ENCODE results near the gene MINDY4. TPM values are rescaled to one million over a fixed set of nuclear protein-coding genes. Genes with fewer than 3 reads are reported as not detected.

Gene MINDY4
- total and polyA plus RNA-seq, 2 of the 13 experiments (the other 11 are each of a cell fraction or from before 2014, with no cell fraction given) = not detected

DNA sequence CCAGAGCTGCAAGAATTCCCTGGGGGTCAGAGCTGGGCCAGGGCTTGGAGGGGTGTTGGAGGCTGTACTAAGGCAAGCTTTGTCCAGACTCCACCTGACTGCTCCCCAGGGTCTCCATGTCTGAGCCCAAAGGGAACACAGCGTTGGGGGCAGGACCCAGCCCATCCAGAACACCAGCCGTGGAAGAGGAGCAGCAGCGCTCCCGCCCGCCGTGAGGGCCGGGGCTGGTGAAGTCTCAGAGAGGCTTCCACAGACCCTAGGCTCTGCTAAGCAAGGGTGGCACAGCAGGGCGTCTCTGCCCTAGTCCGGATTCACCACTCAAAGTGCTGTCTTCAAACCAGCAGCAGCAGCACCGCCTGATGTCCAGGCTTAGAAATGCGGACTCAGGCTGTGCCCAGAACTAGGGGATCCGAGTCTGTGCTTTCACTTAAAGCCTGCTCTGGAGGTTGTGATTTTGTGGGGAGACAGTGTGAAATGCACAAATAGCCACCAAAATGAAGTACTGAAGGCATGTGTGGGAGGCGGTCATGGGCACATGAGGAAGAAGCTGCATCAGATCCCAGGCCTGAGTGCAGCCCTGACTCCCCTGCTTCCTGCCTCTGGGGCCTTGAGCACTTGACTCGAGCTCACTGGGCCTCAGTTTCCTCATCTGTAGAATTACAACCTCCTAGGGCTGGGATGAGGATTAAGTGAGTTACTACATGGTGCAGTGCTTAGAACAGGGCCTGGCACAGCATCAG lies 123.8 kb downstream of the MINDY4 start (continued):
- TF ChIP-seq ZNF44 (CRISPR knock-in tag; IDR thresholded peaks at IDR 0.05) = no peak
- no peak for TF ChIP-seq ATF7 (IDR thresholded peaks at IDR 0.05)
- TF ChIP-seq ATF7 (CRISPR knock-in tag; IDR thresholded peaks at IDR 0.05) = no peak
- TF ChIP-seq HDAC6 (IDR thresholded peaks at IDR 0.05; ENCODE audit: low read depth, low read length) = no peak
- no peak for TF ChIP-seq ZNF337 (CRISPR knock-in tag; IDR thresholded peaks at IDR 0.05; ENCODE audit: borderline replicate concordance, low read depth)
- TF ChIP-seq, protein P1, sequence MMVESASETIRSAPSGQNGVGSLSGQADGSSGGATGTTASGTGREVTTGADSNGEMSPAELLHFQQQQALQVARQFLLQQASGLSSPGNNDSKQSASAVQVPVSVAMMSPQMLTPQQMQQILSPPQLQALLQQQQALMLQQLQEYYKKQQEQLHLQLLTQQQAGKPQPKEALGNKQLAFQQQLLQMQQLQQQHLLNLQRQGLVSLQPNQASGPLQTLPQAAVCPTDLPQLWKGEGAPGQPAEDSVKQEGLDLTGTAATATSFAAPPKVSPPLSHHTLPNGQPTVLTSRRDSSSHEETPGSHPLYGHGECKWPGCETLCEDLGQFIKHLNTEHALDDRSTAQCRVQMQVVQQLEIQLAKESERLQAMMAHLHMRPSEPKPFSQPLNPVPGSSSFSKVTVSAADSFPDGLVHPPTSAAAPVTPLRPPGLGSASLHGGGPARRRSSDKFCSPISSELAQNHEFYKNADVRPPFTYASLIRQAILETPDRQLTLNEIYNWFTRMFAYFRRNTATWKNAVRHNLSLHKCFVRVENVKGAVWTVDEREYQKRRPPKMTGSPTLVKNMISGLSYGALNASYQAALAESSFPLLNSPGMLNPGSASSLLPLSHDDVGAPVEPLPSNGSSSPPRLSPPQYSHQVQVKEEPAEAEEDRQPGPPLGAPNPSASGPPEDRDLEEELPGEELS (CRISPR knock-in tag; IDR thresholded peaks at IDR 0.05) = no peak
- TF ChIP-seq ZNF883 (CRISPR knock-in tag; IDR thresholded peaks at IDR 0.05; ENCODE audit: not compliant biosample characterization) = no peak
- TF ChIP-seq ZC3H13 (CRISPR knock-in tag; IDR thresholded peaks at IDR 0.05) = no peak

DNA sequence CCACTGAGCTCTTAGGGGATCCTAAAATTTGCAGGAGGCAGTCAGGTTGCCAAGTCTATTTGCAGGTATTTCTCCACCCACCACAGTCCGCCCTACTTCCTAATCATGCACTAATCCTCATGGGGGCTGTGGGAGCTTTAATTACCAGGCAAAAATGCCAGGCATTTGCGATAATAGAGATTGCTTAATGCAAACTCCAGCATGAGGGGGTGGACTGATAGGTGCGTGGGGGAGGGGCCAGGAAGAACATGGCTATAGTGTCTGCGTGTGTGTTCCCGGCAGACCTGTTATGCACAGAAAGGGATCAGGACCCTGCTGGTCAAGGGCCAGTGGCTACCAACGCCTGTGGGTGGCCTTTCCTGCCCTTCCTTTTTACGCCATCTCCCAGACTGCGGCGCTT lies 124.8 kb downstream of the MINDY4 start:
- ATAC-seq (no peak), FAIRE-seq (no peak), DNase-seq (ENCODE audit: low spot score) (no peak)
- ChIA-PET CTCF (ENCODE audit: low intra/inter-chr PET ratio, low total read pairs) (no interaction called here), POLR2A (no interaction called here)
- Histone ChIP-seq H2AFZ (ENCODE audit: low read length) (no peak overlapping the region), H3K79me2 (ENCODE audit: insufficient read depth, low read length) (no peaks in the 10 kb centered on the region), H3K9ac (ENCODE audit: insufficient read depth, low read depth, low read length) (no peak overlapping the region), H3K4me1 (ENCODE audit: insufficient read depth, low read length) (no peaks in the 10 kb centered on the region), H3K9me3 (ENCODE audit: low read length) (no peaks in the 10 kb centered on the region), H3K36me3 (replicated peaks in 1 of 2; ENCODE audit: control insufficient read depth in 1 of 2, insufficient read depth in 2 of 2, low read length in 2 of 2) (no peaks in the 10 kb centered on the region), H3K27me3 (ENCODE audit: control insufficient read depth in 1 of 2, insufficient read depth in 2 of 2, low read length in 2 of 2) (peaks cover 0 to 3% of the 10 kb centered on the region in 2 experiments; a peak in 1 of 5 replicates), H3K4me2 (ENCODE audit: low read depth, low read length) (no peak overlapping the region), H3K4me3 (replicated peaks in 1 of 3; ENCODE audit: insufficient read depth in 1 of 3, low read depth in 2 of 3, low read length in 3 of 3) (no peak overlapping the region), H4K20me1 (ENCODE audit: insufficient read depth, low read length) (no peaks in the 10 kb centered on the region), H3K27ac (ENCODE audit: extremely low read length, insufficient read depth, low read length) (no peak overlapping the region)
- TF ChIP-seq GTF3A (CRISPR knock-in tag; conservative IDR thresholded peaks at IDR 0.05) (no peak), RELA (CRISPR knock-in tag; IDR thresholded peaks at IDR 0.05) (no peak), ZNF790 (CRISPR knock-in tag; IDR thresholded peaks at IDR 0.05; ENCODE audit: borderline replicate concordance) (no peak), TGIF2 (CRISPR knock-in tag; IDR thresholded peaks at IDR 0.05) (no peak)
- TF ChIP-seq, protein P2, sequence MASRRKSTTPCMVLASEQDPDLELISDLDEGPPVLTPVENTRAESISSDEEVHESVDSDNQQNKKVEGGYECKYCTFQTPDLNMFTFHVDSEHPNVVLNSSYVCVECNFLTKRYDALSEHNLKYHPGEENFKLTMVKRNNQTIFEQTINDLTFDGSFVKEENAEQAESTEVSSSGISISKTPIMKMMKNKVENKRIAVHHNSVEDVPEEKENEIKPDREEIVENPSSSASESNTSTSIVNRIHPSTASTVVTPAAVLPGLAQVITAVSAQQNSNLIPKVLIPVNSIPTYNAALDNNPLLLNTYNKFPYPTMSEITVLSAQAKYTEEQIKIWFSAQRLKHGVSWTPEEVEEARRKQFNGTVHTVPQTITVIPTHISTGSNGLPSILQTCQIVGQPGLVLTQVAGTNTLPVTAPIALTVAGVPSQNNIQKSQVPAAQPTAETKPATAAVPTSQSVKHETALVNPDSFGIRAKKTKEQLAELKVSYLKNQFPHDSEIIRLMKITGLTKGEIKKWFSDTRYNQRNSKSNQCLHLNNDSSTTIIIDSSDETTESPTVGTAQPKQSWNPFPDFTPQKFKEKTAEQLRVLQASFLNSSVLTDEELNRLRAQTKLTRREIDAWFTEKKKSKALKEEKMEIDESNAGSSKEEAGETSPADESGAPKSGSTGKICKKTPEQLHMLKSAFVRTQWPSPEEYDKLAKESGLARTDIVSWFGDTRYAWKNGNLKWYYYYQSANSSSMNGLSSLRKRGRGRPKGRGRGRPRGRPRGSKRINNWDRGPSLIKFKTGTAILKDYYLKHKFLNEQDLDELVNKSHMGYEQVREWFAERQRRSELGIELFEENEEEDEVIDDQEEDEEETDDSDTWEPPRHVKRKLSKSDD (CRISPR knock-in tag; IDR thresholded peaks at IDR 0.05; ENCODE audit: low read depth) = no peak
- in situ Hi-C loops (cut with HindIII; ENCODE audit: extremely low pct_ligation_motif_present, low pct_unique_long_range_greater_than_20kb) = no loop called here
- no TSS peak for BruUV-seq (replicated peaks)
- 43% methylated on average over 9 of the region's 9 CpGs for WGBS (ENCODE audit: low lambda C conversion rate)
- intact Hi-C loops (cut with micrococcal nuclease; ENCODE audit: unreplicated experiment) = no loop called here

Measured in HepG2 (cell line).